ENCODE measurements around the gene HOXB1.
"Not testable (repeated sequence)": the region's sequence is repeated elsewhere in the genome, so short reads cannot be mapped to it uniquely, and the experiment has no call there.

- TF ChIP-seq, protein P1, sequence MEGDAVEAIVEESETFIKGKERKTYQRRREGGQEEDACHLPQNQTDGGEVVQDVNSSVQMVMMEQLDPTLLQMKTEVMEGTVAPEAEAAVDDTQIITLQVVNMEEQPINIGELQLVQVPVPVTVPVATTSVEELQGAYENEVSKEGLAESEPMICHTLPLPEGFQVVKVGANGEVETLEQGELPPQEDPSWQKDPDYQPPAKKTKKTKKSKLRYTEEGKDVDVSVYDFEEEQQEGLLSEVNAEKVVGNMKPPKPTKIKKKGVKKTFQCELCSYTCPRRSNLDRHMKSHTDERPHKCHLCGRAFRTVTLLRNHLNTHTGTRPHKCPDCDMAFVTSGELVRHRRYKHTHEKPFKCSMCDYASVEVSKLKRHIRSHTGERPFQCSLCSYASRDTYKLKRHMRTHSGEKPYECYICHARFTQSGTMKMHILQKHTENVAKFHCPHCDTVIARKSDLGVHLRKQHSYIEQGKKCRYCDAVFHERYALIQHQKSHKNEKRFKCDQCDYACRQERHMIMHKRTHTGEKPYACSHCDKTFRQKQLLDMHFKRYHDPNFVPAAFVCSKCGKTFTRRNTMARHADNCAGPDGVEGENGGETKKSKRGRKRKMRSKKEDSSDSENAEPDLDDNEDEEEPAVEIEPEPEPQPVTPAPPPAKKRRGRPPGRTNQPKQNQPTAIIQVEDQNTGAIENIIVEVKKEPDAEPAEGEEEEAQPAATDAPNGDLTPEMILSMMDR (IDR thresholded peaks at IDR 0.05; ENCODE audit: low read length), result not testable (repeated sequence)
- TF ChIP-seq EZH2 (IDR thresholded peaks at IDR 0.05; ENCODE audit: borderline replicate concordance, low read length), result not testable (repeated sequence)
Measured at GRCh38 chr17:48509708-48510107, 21.1 kb downstream of the HOXB1 start.
